Lung (tissue), 12 donors: Measurements from ENCODE around the gene CNGA3. TPM values are rescaled to one million over a fixed set of nuclear protein-coding genes. Genes with fewer than 3 reads are reported as not detected.

Source experiments
- ATAC-seq: fragments of 200-7000 bp; cut with Tn5 transposase; one replicate; pipeline ENCODE4 v1.9.1; 2020; ENCODE audit warnings: moderate number of reproducible peaks; ENCODE audit not compliant: insufficient read depth, low FRiP score
- DNase-seq, 3 donors: peaks; one replicate each; pipeline ENCODE4 v3.0.0-alpha.2; 2013 to 2017
- H3K27ac ChIP-seq, 2 donors: one replicate each; pipeline ENCODE4 v1.5.1; 2013; ENCODE audit warnings: mild to moderate bottlenecking in 2 of 2, moderate library complexity in 2 of 2, control low read depth in 1 of 2, inconsistent platforms in 1 of 2, low read depth in 1 of 2, low read length in 1 of 2
- H3K27me3 ChIP-seq, 3 donors: one replicate each; pipeline ENCODE4 v1.5.1; 2013; ENCODE audit warnings: low read length in 2 of 3; ENCODE audit not compliant: control insufficient read depth in 3 of 3, insufficient read depth in 3 of 3
- H3K36me3 ChIP-seq, 4 donors: one replicate each; pipeline ENCODE4 v1.5.1; 2013; ENCODE audit warnings: low read length in 4 of 4, mild to moderate bottlenecking in 1 of 4, moderate library complexity in 1 of 4; ENCODE audit not compliant: control insufficient read depth in 4 of 4, insufficient read depth in 4 of 4
- H3K4me1 ChIP-seq, 5 donors: one replicate each; pipeline ENCODE4 v1.5.1; 2013; ENCODE audit warnings: low read length in 5 of 5, mild to moderate bottlenecking in 2 of 5, moderate library complexity in 1 of 5; ENCODE audit not compliant: control insufficient read depth in 5 of 5, insufficient read depth in 5 of 5
- H3K4me3 ChIP-seq: one replicate; pipeline ENCODE4 v1.5.1; 2013; ENCODE audit warnings: mild to moderate bottlenecking, control low read depth, moderate library complexity
- H3K9ac ChIP-seq, 2 donors: one replicate each; pipeline ENCODE4 v1.5.1; 2013; ENCODE audit warnings: low read length in 2 of 2, control low read depth in 1 of 2; ENCODE audit not compliant: insufficient read depth in 1 of 2
- H3K9me3 ChIP-seq, 4 donors: one replicate each; pipeline ENCODE4 v1.5.1; 2013; ENCODE audit warnings: low read length in 3 of 4, mild to moderate bottlenecking in 1 of 4, moderate library complexity in 1 of 4; ENCODE audit not compliant: control insufficient read depth in 4 of 4, insufficient read depth in 3 of 4
- CTCF ChIP-seq: IDR thresholded peaks from 2 replicates; pipeline ENCODE4 v1.5.1; 2012; ENCODE audit warnings: mild to moderate bottlenecking; ENCODE audit errors: control extremely low read depth, extremely low read depth
- whole genome bisulfite sequencing, 2 donors: extraction: QIAGEN DNeasy Blood & Tissue Kit; methylation state at CpG; one replicate each; pipeline ENCODE4 v1.1.7; 2013; 5-methylcytosine and 5-hydroxymethylcytosine counted together
- polyA plus RNA-seq, 2 donors: library from polyadenylated mRNA; stranded (reverse); fragments of 200-250 nt; gene quantifications; one replicate each; pipeline ENCODE4 v1.2.1, GENCODE V29; 2013
- total RNA-seq, 2 donors: library from RNA; depleted of rRNA in 1 of 2; stranded (reverse); fragments of >200 nt in 1 of 2; gene quantifications; one replicate each; pipeline ENCODE4 v1.2.1, GENCODE V29; 2014 to 2021
- donor health status: control.
- donor health status: control.
- donor health status: Bipolar disorder and iron deficiency.
- donor health status: healthy.
- donor health status: DM: yes; HTN: yes; CAD: no.

CNGA3 gene
- total and polyA plus RNA-seq, 4 donors: 0.06 to 0.40 (median 0.18) TPM

GRCh38 chr2:98372579-98372978, 26.3 kb downstream of the CNGA3 start:
- Histone ChIP-seq H3K4me3 (no peak overlapping the region), H3K9me3 (peaks cover 0 to 9% (median 4%) of the 10 kb centered on the region in 4 donors), H3K4me1 (no peaks in the 10 kb centered on the region), H3K9ac (no peak overlapping the region), H3K36me3 (no peaks in the 10 kb centered on the region), H3K27ac (no peak overlapping the region), H3K27me3 (no peaks in the 10 kb centered on the region)
- DNase-seq: no peak
- 55 to 62% methylated on average over 5 of the region's 5 CpGs for WGBS, 2 donors
- TF ChIP-seq CTCF: no peak
- no peak for ATAC-seq

DNA sequence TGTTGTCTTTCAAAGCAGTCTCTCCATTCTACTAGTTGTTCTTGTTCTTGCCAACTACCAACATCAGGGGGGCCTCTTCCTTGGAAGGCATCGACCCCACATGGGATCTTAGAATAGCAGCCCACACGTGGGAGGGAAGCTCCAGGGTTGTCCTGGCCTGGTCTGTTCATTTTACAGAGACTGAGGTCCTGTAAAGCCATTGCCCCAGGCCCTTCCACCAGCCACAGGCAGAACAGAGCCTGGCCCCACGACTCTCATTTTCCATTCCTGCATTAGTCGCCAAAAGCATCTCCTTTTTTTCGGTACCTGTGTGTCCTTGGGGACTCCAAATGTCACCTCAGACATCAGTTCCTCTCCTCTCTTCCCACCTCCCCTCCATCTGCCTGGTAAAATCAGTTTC, 28.0 kb downstream of the CNGA3 start:
- no peak overlapping the region for H3K9ac ChIP-seq
- 78 to 81% methylated on average over 5 of the region's 5 CpGs for WGBS, 2 donors
- H3K36me3 ChIP-seq: no peaks in the 10 kb centered on the region
- no peak for DNase-seq
- H3K27ac ChIP-seq: no peak overlapping the region
- ATAC-seq: no peak
- no peak overlapping the region for H3K4me3 ChIP-seq
- peaks cover 0 to 6% (median 3%) of the 10 kb centered on the region in 5 donors for H3K4me1 ChIP-seq
- H3K27me3 ChIP-seq: no peaks in the 10 kb centered on the region
- H3K9me3 ChIP-seq: no peaks in the 10 kb centered on the region
- no peak for TF ChIP-seq CTCF

GRCh38 chr2:98374958-98375570, 28.8 kb downstream of the CNGA3 start:
- no peaks in the 10 kb centered on the region for H3K36me3 ChIP-seq
- peaks cover 0 to 7% (median 5%) of the 10 kb centered on the region in 5 donors for H3K4me1 ChIP-seq
- no peak for TF ChIP-seq CTCF
- no peak for ATAC-seq
- H3K27ac ChIP-seq: no peak overlapping the region
- DNase-seq: no peak
- no peaks in the 10 kb centered on the region for H3K27me3 ChIP-seq
- H3K9ac ChIP-seq: no peak overlapping the region
- no peak overlapping the region for H3K4me3 ChIP-seq
- 89 to 90% methylated on average over 11 of the region's 11 CpGs for WGBS, 2 donors
- H3K9me3 ChIP-seq: no peaks in the 10 kb centered on the region

- Histone ChIP-seq H3K9ac (no peak overlapping the region), H3K4me1 (peaks cover 0 to 7% (median 5%) of the 10 kb centered on the region in 5 donors), H3K4me3 (no peak overlapping the region), H3K36me3 (no peaks in the 10 kb centered on the region), H3K9me3 (no peaks in the 10 kb centered on the region), H3K27me3 (no peaks in the 10 kb centered on the region), H3K27ac (no peak overlapping the region)
- no peak for DNase-seq
- TF ChIP-seq CTCF: no peak
- ATAC-seq: no peak
- WGBS, 2 donors: 90 to 93% methylated on average over 6 of the region's 6 CpGs
These were observed 30.1 kb downstream of the CNGA3 start for GRCh38 chr2:98376301-98376910.
